Nephron progenitor cell (in vitro differentiated cells): ENCODE data around the gene AGAP1.

Source experiments
- DNase-seq: peaks from one replicate; pipeline ENCODE4 v3.0.0; 2021
- H3K27ac Mint-ChIP-seq: 2 replicates; pipeline ENCODE4 v1.8.0; 2021; ENCODE audit warnings: mild to moderate bottlenecking, moderate library complexity, mixed read lengths
- H3K27me3 Mint-ChIP-seq: 2 replicates; pipeline ENCODE4 v1.8.0; 2021; ENCODE audit warnings: mild to moderate bottlenecking, low read depth, mixed read lengths; ENCODE audit not compliant: poor library complexity
- H3K36me3 Mint-ChIP-seq: 2 replicates; pipeline ENCODE4 v1.8.0; 2021; ENCODE audit warnings: low read depth, mixed read lengths
- H3K4me1 Mint-ChIP-seq: 2 replicates; pipeline ENCODE4 v1.8.0; 2021; ENCODE audit warnings: mixed read lengths
- H3K4me3 Mint-ChIP-seq: 2 replicates; pipeline ENCODE4 v1.8.0; 2021; ENCODE audit warnings: mild to moderate bottlenecking, moderate library complexity, mixed read lengths
- H3K9me3 Mint-ChIP-seq: 2 replicates; pipeline ENCODE4 v1.8.0; 2021; ENCODE audit warnings: mild to moderate bottlenecking, moderate library complexity, mixed read lengths
- TF ChIP-seq, protein P1 (sequence below): fragments of 200-600 bp; sonication (generic); IDR thresholded peaks from 2 replicates; pipeline ENCODE4 v1.5.0; 2021; ENCODE audit warnings: antibody characterized with exemption

Gene AGAP1

DNA sequence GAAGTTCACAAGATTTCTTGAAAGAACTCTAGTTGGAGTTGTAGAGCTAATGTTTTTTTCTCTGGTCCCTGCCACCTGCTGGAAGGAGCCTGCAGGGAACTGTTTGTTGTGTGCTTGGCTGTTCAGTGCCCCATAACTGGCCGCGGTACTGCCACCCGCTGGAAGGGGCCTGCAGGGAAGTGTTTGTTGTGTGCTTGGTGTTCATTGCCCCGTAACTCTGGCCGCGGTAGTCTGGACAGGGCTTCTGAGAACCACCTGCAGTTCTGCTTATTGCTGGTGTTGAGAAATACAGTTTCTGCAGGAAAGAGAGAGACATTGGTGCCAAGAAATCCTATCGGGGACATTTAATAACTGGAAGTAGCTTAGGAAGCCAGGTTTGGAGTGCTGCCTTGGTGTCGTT lies 58.1 kb downstream of the AGAP1 start:
- H3K9me3 Mint-ChIP-seq = no peaks in the 10 kb centered on the region
- H3K27ac Mint-ChIP-seq = peak overlapping the region; percentile 53
- peak; percentile 35 for DNase-seq
- H3K4me1 Mint-ChIP-seq = peaks cover 60% of the 10 kb centered on the region
- H3K36me3 Mint-ChIP-seq = peaks cover under 1% of the 10 kb centered on the region
- H3K4me3 Mint-ChIP-seq = no peak overlapping the region
- TF ChIP-seq, protein P1, sequence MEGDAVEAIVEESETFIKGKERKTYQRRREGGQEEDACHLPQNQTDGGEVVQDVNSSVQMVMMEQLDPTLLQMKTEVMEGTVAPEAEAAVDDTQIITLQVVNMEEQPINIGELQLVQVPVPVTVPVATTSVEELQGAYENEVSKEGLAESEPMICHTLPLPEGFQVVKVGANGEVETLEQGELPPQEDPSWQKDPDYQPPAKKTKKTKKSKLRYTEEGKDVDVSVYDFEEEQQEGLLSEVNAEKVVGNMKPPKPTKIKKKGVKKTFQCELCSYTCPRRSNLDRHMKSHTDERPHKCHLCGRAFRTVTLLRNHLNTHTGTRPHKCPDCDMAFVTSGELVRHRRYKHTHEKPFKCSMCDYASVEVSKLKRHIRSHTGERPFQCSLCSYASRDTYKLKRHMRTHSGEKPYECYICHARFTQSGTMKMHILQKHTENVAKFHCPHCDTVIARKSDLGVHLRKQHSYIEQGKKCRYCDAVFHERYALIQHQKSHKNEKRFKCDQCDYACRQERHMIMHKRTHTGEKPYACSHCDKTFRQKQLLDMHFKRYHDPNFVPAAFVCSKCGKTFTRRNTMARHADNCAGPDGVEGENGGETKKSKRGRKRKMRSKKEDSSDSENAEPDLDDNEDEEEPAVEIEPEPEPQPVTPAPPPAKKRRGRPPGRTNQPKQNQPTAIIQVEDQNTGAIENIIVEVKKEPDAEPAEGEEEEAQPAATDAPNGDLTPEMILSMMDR = peak; percentile 16
- no peaks in the 10 kb centered on the region for H3K27me3 Mint-ChIP-seq

DNA sequence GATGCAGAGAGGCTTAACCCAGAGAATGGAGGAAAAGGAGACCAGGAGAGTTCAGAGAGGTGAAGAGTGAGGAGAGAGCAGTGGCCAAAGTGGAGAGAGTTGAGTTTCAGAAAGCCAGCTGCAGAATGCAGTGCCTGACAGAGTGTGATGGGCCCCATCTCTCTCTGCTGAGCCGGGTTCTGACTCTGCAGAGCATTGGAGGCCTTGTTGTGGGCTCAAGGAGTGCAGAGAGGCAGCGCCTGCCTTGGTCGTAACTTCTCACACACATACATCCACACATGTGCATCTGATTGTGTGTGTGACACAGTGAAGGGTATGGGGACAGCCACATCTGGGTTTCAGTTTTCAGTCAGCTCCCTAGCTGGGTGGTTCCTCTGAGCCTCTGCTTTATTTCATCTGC lies 58.8 kb downstream of the AGAP1 start:
- no peaks in the 10 kb centered on the region for H3K9me3 Mint-ChIP-seq
- no peak overlapping the region for H3K4me3 Mint-ChIP-seq
- H3K4me1 Mint-ChIP-seq = peaks cover 59% of the 10 kb centered on the region
- TF ChIP-seq, protein P1 = no peak
- no peak for DNase-seq
- no peaks in the 10 kb centered on the region for H3K27me3 Mint-ChIP-seq
- H3K27ac Mint-ChIP-seq = peak overlapping the region; percentile 53
- H3K36me3 Mint-ChIP-seq = peaks cover 7% of the 10 kb centered on the region

DNA sequence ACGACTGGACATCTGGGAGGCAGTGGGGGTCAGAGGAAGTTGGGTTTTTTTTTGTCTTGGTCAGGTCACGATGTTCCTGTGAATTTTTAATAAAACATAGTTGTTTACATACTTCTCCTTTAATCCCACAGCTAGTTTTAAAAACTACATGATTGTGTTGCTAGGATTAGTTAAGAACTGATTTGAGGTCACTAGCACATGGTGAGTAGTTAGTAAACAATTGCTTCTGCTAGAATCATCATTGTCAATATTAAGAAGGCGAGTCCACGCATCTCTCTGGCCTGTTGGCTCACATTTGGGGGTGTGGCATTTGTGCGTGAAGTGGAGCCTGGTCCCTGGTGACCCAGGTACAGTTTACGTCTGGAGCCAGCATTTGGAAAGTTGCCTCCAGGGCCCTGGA lies 59.4 kb downstream of the AGAP1 start:
- TF ChIP-seq, protein P1 = no peak
- Mint-ChIP-seq H3K36me3 (peaks cover 9% of the 10 kb centered on the region), H3K4me3 (no peak overlapping the region), H3K27me3 (no peaks in the 10 kb centered on the region), H3K4me1 (peaks cover 56% of the 10 kb centered on the region), H3K27ac (no peak overlapping the region), H3K9me3 (no peaks in the 10 kb centered on the region)
- DNase-seq = no peak

DNA sequence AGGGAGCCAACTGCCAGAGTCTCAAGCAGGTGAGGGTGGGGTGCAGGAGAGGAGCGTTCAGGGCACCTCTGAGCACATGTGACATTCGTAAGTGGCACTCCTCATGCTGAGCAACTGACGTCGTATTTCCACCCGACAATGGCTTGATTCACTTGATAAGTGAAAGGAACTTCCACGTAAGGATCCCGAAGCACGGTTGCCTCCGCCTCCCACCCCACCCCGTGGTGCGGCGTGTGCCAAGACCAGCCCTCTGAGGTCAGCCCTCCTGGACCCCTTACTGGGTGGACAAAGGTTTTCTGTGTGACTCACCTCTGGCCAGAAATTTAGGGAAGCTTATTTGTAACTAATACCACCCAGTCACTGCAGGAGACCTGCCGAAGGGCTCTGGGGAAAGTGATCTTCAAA lies 59.9 kb downstream of the AGAP1 start:
- H3K4me3 Mint-ChIP-seq = no peak overlapping the region
- peaks cover 58% of the 10 kb centered on the region for H3K4me1 Mint-ChIP-seq
- no peaks in the 10 kb centered on the region for H3K9me3 Mint-ChIP-seq
- H3K27ac Mint-ChIP-seq = no peak overlapping the region
- no peak for DNase-seq
- no peaks in the 10 kb centered on the region for H3K27me3 Mint-ChIP-seq
- TF ChIP-seq, protein P1 = no peak
- H3K36me3 Mint-ChIP-seq = peaks cover 9% of the 10 kb centered on the region

DNA sequence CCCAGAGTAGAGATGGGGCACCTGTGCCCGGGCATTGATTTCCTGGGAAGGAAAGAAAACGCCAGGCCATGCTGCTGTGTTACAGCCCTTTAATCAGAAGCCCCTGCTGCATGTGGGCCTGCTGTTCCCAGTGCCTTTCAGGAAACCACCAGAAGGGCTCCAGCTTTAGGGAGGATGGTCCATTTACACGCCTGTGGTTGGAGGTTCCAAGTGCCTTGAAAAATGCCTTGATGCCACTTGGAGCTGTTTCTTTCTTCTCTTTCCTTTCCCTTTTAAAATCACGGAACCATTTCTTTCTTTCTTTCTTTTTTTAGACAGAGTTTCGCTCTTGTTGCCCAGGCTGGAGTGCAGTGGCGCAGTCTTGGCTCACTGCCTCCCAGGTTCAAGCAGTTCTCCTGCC lies 60.5 kb downstream of the AGAP1 start:
- H3K9me3 Mint-ChIP-seq = no peaks in the 10 kb centered on the region

DNA sequence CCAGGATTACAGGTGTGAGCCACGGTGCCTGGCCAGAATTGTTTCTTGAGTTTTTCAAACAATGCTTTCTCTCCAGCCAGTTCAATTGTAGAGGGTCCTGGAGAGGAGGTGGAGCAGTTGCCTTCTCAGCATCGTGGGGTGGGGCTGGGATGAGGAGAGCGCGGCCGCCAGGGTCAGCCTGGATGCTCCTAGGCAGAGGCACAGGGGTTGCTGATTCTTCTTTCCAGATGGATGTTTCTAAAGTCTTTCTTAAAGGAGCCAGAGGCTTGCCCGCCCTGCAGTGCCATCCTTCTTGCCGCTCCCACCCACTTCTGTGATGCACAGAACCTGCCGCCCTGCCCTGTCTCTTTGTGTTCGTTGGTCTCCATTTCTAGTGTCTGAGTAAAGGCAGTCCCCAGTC lies 61.1 kb downstream of the AGAP1 start:
- peaks cover 57% of the 10 kb centered on the region for H3K4me1 Mint-ChIP-seq
- H3K27ac Mint-ChIP-seq = no peak overlapping the region
- H3K36me3 Mint-ChIP-seq = peaks cover 9% of the 10 kb centered on the region
- H3K4me3 Mint-ChIP-seq = no peak overlapping the region
- no peak for DNase-seq
- no peaks in the 10 kb centered on the region for H3K27me3 Mint-ChIP-seq
- H3K9me3 Mint-ChIP-seq = no peaks in the 10 kb centered on the region
- TF ChIP-seq, protein P1 = no peak

More for the DNA sequence above, 60.5 kb downstream of the AGAP1 start:
- no peak for DNase-seq
- H3K27me3 Mint-ChIP-seq = no peaks in the 10 kb centered on the region
- no peak overlapping the region for H3K4me3 Mint-ChIP-seq
- peaks cover 58% of the 10 kb centered on the region for H3K4me1 Mint-ChIP-seq
- peaks cover 9% of the 10 kb centered on the region for H3K36me3 Mint-ChIP-seq
- no peak overlapping the region for H3K27ac Mint-ChIP-seq
- TF ChIP-seq, protein P1 = no peak
